Activated naive CD8-positive, alpha-beta T cell treated with anti-CD3 and anti-CD28 coated beads, Interleukin-2, amount 50 U/mL, for 24 hours (primary cell): ENCODE measurements around the gene WNT4.
A peak's percentile ranks its signal among the peaks of the same experiment; 100 is the strongest.

Source experiments
- ATAC-seq: fragments of 150-1000 bp; cut with Tn5 transposase; one replicate; pipeline ENCODE4 v1.10.0; 2021
- DNase-seq: peaks from one replicate; pipeline ENCODE4 v3.0.0; 2021
- H3K27ac Mint-ChIP-seq: one replicate; pipeline ENCODE4 v1.8.0; 2021; ENCODE audit warnings: mild to moderate bottlenecking, mixed read lengths
- H3K27me3 Mint-ChIP-seq: one replicate; pipeline ENCODE4 v1.8.0; 2021; ENCODE audit warnings: mixed read lengths
- H3K36me3 Mint-ChIP-seq: one replicate; pipeline ENCODE4 v1.8.0; 2021; ENCODE audit warnings: low read depth, mixed read lengths
- H3K4me1 Mint-ChIP-seq: one replicate; pipeline ENCODE4 v1.8.0; 2021; ENCODE audit warnings: mixed read lengths
- H3K4me3 Mint-ChIP-seq: one replicate; pipeline ENCODE4 v1.8.0; 2021; ENCODE audit warnings: mild to moderate bottlenecking, moderate library complexity, mixed read lengths
- H3K9me3 Mint-ChIP-seq: one replicate; pipeline ENCODE4 v1.8.0; 2021; ENCODE audit warnings: mixed read lengths

WNT4 gene

DNA sequence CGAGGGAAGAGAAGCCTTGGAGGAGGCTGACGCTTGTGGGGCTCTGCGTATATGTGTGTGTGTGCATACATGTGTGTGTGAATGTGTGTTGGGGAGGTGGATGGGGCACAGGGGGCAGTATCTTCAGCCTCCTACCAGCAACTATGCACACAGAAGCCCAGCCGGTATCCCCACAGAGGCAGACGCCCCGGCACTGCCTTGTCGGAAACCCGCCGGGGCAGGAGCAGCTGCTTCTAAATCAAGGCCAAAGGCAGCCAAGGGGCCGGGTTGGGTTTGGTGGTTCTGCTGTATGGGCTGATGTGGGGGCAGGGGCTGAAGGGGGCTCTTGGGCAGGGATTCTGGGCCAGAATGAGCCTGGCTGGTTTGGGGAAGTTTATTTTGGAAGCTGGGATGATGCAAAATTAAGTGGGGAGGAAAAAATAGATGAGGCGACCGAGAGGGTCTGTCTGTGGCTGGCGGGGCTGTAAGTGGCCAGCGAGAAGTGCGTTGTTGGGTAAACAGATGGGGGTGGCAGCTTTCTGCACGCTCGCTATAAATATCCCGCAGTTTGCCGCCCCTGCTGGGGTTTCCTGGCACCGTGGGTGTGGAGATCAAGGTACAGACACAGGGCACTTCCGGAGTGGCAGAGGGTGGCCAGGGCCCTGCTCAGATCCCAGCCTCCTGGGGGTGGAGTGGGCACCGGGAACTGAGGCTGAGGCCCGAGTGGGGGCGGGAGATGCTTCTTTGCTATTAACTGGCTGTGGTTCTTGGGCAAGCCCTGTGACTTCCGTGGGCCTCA is 11.0 kb upstream of the WNT4 start:
- H3K27ac Mint-ChIP-seq: no peak overlapping the region
- H3K9me3 Mint-ChIP-seq: no peaks in the 10 kb centered on the region
- no peak overlapping the region for H3K4me3 Mint-ChIP-seq
- ATAC-seq: no peak
- no peak for DNase-seq
- H3K27me3 Mint-ChIP-seq: peaks cover 28% of the 10 kb centered on the region
- H3K36me3 Mint-ChIP-seq: no peaks in the 10 kb centered on the region
- H3K4me1 Mint-ChIP-seq: no peaks in the 10 kb centered on the region

DNA sequence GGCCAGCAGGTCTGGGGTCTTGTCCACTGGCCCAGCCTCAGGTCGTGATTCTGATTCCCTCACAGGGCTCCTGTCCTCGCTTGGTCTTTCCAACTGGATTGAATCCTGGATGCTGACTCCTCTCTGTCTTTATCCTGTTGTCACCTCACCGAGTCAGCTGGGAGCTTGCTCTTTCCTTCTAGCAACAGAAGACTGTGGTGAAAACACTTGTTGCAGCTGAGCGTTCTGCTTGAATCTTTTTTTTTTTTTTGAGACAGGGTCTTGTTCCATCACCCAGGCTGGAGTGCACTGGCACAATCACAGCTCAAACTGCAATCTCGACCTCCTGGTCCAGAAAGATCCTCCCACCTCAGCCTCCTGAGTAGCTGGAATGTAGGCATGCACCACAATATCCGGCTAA is 8.0 kb upstream of the WNT4 start:
- Mint-ChIP-seq H3K4me1 (no peaks in the 10 kb centered on the region), H3K9me3 (no peaks in the 10 kb centered on the region), H3K27ac (no peak overlapping the region), H3K27me3 (peaks cover 43% of the 10 kb centered on the region), H3K4me3 (no peak overlapping the region), H3K36me3 (no peaks in the 10 kb centered on the region)
- ATAC-seq: no peak
- no peak for DNase-seq

DNA sequence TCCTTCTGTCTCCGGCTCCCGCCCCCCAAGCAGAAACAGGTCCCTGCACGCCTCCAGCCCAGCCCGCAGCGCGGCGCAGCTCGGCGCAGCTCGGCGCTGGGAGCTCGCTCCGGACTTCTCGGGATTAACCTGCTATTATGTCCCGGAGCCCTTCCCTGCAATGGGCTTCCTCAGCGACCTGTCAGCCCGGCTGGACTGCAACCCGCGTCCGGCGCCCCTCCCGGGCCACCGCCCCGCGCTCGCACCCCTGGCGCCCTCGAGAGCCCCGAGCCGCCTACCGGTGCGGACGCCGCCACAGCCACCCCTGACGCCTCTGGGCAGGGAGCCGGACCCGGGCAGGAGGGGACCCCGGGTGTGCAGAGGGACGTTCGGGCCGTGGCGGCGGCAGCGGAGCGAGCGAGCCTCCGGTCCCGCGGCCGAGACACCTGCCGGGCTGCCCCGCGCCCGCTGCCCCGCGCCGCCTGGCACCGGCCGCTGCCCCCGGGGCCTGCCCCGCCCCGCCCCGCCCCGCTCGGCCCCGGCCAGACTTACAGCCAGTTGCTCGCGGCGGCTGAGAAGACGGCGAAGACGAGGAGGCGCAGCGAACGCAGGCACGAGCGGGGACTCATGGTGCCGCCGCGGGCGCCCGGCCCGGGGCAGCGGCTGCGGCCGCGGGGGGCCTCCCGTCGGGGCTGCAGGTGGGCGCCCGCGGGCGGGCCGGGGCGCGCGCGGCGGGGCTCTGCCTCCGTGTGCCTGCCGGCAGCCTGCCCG is 407 bp downstream of the WNT4 start:
- Mint-ChIP-seq H3K4me1 (peaks cover 6% of the 10 kb centered on the region), H3K9me3 (no peaks in the 10 kb centered on the region), H3K36me3 (no peaks in the 10 kb centered on the region), H3K4me3 (no peak overlapping the region), H3K27me3 (peaks cover 54% of the 10 kb centered on the region), H3K27ac (no peak overlapping the region)
- DNase-seq (peak; percentile 23), ATAC-seq (peak; percentile 38)

DNA sequence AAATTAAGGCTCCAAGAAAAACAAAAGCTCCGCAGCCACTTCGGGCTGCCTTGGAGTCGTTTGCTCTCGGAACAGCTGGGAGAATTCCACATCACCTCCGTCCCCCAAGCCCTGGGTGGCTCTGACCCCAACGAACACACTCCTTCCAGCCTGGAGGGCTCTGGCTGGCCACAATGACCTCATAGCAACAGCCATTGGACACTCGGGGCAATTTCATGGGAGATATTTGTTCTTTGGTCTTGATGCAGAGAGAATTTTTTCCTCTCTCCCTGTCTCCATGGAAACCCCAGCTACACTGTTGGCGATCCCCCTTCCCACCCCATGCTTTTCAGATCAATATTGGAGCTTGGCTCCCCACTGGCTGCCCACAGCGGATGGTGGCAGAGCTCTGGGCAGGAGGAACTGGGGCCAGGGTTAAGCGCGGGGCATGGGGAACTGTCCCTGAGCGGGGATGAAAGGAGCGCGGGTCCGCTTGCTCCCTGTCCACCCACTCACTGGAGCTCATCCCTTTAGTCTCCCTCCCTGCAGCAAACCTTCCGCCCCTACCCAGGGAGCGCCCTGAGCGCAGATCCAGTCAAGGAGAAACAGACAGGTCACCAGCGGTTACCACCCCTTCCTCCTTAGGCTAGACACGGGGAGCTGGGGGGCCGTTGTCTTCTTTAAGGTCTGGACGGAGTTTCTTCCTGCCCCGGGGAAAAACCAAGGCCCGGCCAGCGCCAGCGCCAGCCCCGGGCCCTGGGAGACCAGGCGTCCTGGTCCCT is 1.2 kb downstream of the WNT4 start:
- H3K36me3 Mint-ChIP-seq: no peaks in the 10 kb centered on the region
- no peaks in the 10 kb centered on the region for H3K9me3 Mint-ChIP-seq
- peaks cover 51% of the 10 kb centered on the region for H3K27me3 Mint-ChIP-seq
- peaks cover 6% of the 10 kb centered on the region for H3K4me1 Mint-ChIP-seq
- ATAC-seq (no peak), DNase-seq (no peak)
- no peak overlapping the region for H3K27ac Mint-ChIP-seq
- peak overlapping the region; percentile 17 for H3K4me3 Mint-ChIP-seq

DNA sequence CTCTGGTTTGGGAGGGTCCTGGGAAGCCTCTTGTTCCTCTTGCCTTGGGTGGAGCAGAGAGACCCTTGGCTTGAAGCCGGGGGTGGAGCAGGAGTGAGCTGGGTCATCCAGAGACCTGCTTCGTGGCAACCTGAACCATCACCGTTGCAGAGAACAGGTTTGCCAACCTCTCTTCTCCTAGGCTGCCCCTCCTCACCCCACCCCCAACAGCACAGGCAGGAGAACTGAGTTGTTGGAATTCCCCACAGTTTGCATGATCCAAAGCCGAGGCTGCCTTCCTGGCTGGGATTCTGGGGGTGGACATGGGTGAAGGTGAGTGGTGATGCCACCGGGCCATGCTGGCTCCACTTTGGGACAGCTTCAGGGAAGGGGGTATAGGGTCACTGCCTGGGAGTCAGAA is 2.2 kb downstream of the WNT4 start:
- DNase-seq (no peak), ATAC-seq (no peak)
- no peak overlapping the region for H3K4me3 Mint-ChIP-seq
- no peak overlapping the region for H3K27ac Mint-ChIP-seq
- peaks cover 6% of the 10 kb centered on the region for H3K4me1 Mint-ChIP-seq
- H3K9me3 Mint-ChIP-seq: no peaks in the 10 kb centered on the region
- H3K36me3 Mint-ChIP-seq: no peaks in the 10 kb centered on the region
- peaks cover 44% of the 10 kb centered on the region for H3K27me3 Mint-ChIP-seq

DNA sequence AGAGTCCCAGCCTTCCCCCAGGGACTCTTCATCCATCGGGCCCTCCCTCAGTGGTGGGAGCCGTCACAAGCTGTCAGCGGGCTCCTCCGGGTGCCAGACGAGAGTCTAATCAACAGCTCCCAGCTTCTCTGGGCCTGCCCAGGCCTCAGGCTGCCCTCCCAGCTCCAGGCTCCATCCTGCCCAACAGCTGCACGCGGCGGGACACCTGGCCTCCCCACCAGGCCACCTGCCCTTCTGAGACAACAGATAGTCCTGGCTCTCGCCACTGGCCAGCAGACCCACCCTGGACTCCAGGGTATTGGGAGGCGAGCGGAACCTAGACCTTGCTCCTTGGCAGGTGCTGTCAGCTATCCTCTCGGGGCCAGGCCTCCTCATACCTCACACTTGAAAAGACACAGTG is 3.1 kb downstream of the WNT4 start:
- DNase-seq: no peak
- H3K27ac Mint-ChIP-seq: no peak overlapping the region
- ATAC-seq: no peak
- peaks cover 6% of the 10 kb centered on the region for H3K4me1 Mint-ChIP-seq
- H3K27me3 Mint-ChIP-seq: peaks cover 36% of the 10 kb centered on the region
- H3K9me3 Mint-ChIP-seq: no peaks in the 10 kb centered on the region
- H3K4me3 Mint-ChIP-seq: no peak overlapping the region
- H3K36me3 Mint-ChIP-seq: no peaks in the 10 kb centered on the region

DNA sequence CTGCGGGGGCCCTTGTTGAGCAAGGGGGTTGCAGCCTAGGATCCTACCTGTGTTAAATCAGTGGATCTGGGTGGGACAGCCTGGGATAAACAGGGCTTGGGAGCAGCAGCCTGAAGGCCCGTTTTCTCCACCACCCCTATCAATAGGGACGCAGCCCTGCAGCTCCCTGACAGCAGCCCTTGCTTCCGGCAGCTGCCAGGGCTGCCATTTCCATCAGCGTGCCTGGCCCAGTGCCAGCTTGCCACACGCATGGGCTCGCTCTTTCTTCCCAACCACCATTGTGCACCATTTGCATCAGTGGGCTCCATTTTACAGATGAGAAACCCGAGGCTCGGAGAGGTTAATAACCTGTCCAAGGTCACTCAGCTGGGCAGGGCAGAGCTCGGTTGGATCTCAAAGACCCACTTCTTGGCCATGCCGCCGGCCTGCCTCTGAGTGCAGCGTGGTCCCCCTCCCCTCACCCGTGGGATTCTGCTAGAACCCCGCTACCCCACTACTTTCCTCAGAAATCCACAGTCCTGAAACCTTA is 3.8 kb downstream of the WNT4 start:
- H3K4me1 Mint-ChIP-seq: peaks cover 6% of the 10 kb centered on the region
- DNase-seq: no peak
- no peak overlapping the region for H3K4me3 Mint-ChIP-seq
- no peaks in the 10 kb centered on the region for H3K9me3 Mint-ChIP-seq
- H3K27ac Mint-ChIP-seq: no peak overlapping the region
- ATAC-seq: no peak
- peaks cover 29% of the 10 kb centered on the region for H3K27me3 Mint-ChIP-seq
- H3K36me3 Mint-ChIP-seq: no peaks in the 10 kb centered on the region

DNA sequence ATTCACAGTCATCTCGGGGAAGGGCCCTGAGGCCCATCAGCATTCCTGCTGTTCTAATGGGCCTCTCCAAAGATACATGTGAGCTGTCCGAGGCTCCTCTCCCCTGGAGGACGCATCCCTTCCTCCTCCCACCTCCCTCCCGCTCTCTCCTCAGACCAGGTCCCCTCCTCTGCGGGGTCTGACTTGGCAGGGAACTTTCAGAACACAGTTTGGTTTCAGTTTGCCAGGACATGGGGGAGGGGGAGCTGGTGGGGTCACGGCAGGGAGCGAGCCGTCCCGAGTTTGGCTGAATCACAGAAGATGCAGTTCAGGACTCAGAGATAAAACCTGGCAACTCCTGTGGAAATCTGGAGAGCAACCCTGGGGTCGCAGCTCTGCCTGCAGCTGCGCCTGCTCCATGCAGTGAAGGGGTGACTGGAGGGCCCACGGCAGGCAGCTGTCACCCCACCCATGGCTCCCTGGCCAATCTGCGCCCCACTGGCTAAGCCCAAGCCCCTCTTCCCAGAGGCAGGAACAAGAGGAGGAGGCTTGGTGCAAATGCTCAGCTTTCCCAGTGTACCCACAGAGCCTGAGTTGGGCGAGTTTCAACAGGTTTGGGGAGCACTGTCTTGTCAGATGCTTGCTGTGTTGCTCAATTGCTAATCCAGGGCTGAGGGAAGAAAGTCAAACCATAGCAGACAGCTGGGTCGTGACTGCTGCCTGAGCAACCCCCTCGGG is 5.7 kb downstream of the WNT4 start:
- ATAC-seq (no peak), DNase-seq (no peak)
- H3K27me3 Mint-ChIP-seq: peaks cover 24% of the 10 kb centered on the region
- H3K4me1 Mint-ChIP-seq: no peaks in the 10 kb centered on the region
- no peaks in the 10 kb centered on the region for H3K36me3 Mint-ChIP-seq
- H3K4me3 Mint-ChIP-seq: no peak overlapping the region
- no peaks in the 10 kb centered on the region for H3K9me3 Mint-ChIP-seq
- H3K27ac Mint-ChIP-seq: no peak overlapping the region

DNA sequence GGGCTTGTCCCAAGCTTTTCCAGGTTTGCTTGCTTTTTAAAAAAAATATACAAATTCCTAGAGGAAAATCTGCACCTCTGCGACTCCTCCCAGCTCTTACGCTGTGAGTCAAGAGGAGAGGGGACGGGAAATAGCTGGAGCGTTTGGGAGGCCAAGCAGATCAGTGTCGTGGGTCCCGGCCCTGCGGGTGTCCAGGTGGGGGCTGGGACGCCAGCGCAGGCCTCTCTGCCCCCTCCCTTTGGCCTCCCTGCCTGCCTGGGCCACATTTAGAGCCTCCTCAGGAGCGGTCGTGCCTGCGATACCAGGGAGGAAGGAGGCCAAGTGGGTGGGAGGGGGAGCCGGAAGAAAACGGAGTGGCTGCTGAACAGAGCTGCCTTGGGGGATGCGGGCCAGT is 9.0 kb downstream of the WNT4 start:
- Mint-ChIP-seq H3K9me3 (no peaks in the 10 kb centered on the region), H3K36me3 (no peaks in the 10 kb centered on the region), H3K4me3 (no peak overlapping the region), H3K4me1 (no peaks in the 10 kb centered on the region), H3K27me3 (peaks cover 1% of the 10 kb centered on the region), H3K27ac (no peak overlapping the region)
- ATAC-seq (no peak), DNase-seq (no peak)

DNA sequence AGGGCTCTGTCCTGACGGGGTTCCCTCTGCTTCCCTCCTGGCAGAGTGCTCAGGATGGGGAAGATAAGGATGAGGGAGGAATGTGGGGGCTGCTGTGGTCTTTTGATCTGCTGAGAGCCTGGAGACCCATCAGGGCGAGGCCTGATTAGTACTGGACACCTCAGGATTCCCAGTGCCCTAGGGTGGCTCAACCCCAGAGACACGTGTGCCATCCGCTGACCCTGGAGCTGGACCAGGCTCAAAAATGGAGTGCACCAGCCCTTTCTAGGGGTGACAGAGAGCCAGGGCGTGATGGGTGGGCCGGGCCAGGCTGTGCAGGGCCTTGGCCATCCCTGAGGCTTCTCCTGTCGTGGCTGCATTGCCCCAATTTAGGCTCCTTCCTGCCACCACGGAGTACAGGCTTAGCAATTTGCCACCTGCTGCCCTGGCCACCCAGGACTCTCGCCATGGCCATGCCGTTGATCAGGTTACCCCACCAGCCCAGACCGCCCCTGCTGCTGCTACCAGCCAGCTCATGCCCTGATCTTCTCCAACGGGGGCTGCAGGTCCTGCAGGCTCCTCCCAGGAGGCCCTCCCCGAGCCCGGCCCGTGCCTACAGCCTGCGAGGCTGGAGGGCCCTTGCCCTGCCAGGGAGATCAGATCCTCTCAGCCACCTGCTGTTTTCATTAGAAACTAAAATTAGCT is 9.5 kb downstream of the WNT4 start:
- Mint-ChIP-seq H3K36me3 (no peaks in the 10 kb centered on the region), H3K27me3 (peaks cover 1% of the 10 kb centered on the region), H3K27ac (no peak overlapping the region), H3K4me1 (no peaks in the 10 kb centered on the region), H3K4me3 (no peak overlapping the region), H3K9me3 (no peaks in the 10 kb centered on the region)
- ATAC-seq (no peak), DNase-seq (no peak)

DNA sequence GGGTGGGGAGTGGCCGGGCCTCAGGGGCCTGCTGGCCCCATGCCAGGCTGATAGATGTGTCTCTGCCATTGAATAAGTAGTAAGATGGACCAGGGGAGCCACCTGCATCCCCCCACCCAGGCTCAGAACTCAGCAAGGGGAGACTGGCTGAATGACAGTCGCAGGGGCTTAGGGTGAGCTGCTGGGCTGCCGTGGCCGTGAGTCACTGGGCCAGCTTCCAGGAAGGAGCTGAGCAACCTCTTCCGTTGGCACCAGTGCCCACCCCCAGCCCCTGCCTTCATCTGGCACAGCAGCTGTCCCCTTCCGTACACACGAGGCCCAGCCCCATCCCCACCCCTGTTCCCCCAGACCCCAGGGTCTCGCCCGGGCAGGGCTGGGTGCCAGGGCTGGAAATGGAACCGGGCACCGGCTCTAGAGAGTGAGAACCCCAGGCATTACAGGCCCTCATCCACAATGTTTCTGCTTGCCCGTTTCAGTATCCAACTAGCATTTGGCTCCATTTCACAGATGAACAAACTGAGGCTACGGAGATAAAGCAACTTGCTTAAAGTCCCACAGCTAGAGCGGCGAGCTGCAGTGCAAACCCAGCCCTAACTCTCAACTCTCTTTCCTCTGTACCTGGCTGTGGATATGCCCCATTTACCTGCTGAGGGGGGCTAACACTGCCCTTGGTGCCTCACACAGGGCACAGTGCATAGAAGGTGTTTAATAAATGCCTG is 10.2 kb downstream of the WNT4 start:
- DNase-seq (no peak), ATAC-seq (no peak)
- Mint-ChIP-seq H3K27ac (no peak overlapping the region), H3K9me3 (no peaks in the 10 kb centered on the region), H3K4me3 (no peak overlapping the region), H3K36me3 (no peaks in the 10 kb centered on the region), H3K27me3 (peaks cover 1% of the 10 kb centered on the region), H3K4me1 (no peaks in the 10 kb centered on the region)

DNA sequence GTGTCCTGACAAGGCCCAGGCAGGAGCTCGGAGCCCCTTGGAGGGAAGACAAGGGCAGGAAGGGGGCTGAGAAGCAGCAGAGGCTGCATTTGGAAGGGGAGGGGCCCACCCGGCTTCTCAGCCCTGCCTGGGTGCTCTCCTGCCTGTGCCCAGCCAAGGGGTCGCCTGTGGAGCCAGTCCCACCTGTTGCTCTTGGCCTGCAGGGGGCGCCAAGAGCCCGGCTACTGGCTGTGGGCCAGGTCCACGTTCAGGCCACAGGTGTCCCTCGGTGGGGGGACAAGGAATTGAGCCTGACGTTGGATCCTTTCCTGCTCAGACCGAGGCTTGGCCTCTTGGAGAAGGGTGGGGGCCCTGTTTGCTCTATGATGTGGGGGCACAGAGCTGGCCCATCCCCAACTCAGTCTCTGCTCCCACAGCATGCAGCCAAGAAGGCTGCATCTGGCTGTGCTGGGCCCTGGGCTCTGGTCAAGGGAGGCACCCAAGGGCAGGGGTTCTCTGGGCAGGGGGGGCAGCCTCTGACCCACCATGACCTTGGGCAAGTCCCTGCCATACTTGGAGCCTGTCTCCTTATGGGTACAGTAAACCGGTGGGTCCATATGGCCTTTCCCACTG is 10.9 kb downstream of the WNT4 start:
- DNase-seq (peak; percentile 69), ATAC-seq (peak; percentile 51)
- no peak overlapping the region for H3K4me3 Mint-ChIP-seq
- no peak overlapping the region for H3K27ac Mint-ChIP-seq
- H3K4me1 Mint-ChIP-seq: no peaks in the 10 kb centered on the region
- H3K36me3 Mint-ChIP-seq: no peaks in the 10 kb centered on the region
- H3K27me3 Mint-ChIP-seq: peaks cover 1% of the 10 kb centered on the region
- no peaks in the 10 kb centered on the region for H3K9me3 Mint-ChIP-seq

DNA sequence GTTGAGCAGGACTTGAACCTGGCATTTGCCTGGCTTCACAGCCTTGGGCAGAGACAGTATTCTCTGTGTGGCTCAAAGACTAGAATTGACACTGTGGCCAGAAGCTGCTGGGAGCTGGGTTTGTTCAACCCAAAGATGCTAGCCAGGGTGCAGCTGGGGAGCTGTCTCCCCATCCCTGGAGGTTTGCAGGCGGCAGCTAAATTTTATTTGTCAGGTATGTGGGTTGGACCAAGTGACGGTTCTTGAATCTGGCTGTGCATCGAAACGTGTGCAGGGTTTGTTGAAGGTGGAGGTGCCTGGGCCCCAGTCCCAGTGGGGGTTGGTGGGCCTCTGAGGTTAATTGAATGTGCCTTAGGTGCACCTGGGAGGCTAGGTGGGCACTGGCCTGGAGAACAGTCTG is 11.8 kb downstream of the WNT4 start:
- Mint-ChIP-seq H3K9me3 (no peaks in the 10 kb centered on the region), H3K4me3 (no peak overlapping the region), H3K36me3 (no peaks in the 10 kb centered on the region), H3K27ac (no peak overlapping the region), H3K4me1 (no peaks in the 10 kb centered on the region), H3K27me3 (peaks cover 1% of the 10 kb centered on the region)
- ATAC-seq (no peak), DNase-seq (no peak)
